Peyer's patch (tissue), 4 donors: ENCODE results near the gene KRTAP10-8.
"Not testable (repeated sequence)": the region's sequence is repeated elsewhere in the genome, so short reads cannot be mapped to it uniquely, and the experiment has no call there.

ENCODE experiments used
- POLR2A ChIP-seq, 2 donors: fragments of 450-650 bp; IDR thresholded peaks; one replicate each; pipeline ENCODE4 v1.5.1; 2017; ENCODE audit warnings: antibody characterized with exemption in 2 of 2, mild to moderate bottlenecking in 2 of 2, moderate library complexity in 2 of 2
- TF ChIP-seq, protein P1 (sequence below), 6 experiments: fragments of 450-650 bp in 4 of 6; fragments of 200-600 bp in 2 of 6; sonication (generic) in 1 of 6; IDR thresholded peaks; one replicate each; pipeline ENCODE4 v1.5.1; 2017 to 2019; ENCODE audit warnings: antibody characterized with exemption in 6 of 6, mild to moderate bottlenecking in 3 of 6, moderate library complexity in 1 of 6

DNA sequence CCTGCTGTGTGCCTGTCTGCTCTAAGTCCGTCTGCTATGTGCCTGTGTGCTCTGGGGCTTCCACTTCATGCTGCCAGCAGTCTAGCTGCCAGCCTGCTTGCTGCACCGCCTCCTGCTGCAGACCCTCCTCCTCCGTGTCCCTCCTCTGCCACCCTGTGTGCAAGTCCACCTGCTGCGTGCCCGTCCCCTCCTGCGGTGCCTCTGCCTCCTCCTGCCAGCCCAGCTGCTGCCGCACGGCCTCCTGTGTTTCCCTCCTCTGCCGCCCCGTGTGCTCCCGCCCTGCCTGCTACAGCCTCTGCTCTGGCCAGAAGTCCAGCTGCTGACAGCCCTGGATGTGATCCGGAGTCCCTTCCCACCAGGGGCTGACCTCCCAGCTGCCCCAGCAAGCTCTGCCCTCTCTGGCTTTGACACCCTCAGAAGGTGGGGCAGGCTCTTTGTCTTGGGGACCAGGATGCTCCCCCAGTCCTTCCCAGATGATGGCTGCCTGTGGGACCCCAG lies 26.0 kb downstream of the KRTAP10-8 start:
- TF ChIP-seq, protein P1, sequence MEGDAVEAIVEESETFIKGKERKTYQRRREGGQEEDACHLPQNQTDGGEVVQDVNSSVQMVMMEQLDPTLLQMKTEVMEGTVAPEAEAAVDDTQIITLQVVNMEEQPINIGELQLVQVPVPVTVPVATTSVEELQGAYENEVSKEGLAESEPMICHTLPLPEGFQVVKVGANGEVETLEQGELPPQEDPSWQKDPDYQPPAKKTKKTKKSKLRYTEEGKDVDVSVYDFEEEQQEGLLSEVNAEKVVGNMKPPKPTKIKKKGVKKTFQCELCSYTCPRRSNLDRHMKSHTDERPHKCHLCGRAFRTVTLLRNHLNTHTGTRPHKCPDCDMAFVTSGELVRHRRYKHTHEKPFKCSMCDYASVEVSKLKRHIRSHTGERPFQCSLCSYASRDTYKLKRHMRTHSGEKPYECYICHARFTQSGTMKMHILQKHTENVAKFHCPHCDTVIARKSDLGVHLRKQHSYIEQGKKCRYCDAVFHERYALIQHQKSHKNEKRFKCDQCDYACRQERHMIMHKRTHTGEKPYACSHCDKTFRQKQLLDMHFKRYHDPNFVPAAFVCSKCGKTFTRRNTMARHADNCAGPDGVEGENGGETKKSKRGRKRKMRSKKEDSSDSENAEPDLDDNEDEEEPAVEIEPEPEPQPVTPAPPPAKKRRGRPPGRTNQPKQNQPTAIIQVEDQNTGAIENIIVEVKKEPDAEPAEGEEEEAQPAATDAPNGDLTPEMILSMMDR (IDR thresholded peaks at IDR 0.05) = not testable (repeated sequence)
- not testable (repeated sequence) for TF ChIP-seq POLR2A (IDR thresholded peaks at IDR 0.05)
